ENCODE data around the gene PADI1. TPM values are rescaled to one million over a fixed set of nuclear protein-coding genes. Genes with fewer than 3 reads are reported as not detected.

PADI1 gene
- total RNA-seq, 1 donor from 2014 or later = not detected

GRCh38 chr1:17196496-17197185, 8.3 kb upstream of the PADI1 start:
- Histone ChIP-seq H3K36me3 (ENCODE audit: control insufficient read depth in 3 of 3, insufficient read depth in 3 of 3, low read length in 3 of 3) (no peaks in the 10 kb centered on the region), H3K9ac (ENCODE audit: low read depth in 1 of 3, low read length in 3 of 3) (no peak overlapping the region), H3K4me3 (ENCODE audit: low read length in 3 of 3) (no peak overlapping the region), H3K27ac (ENCODE audit: low read depth, low read length) (no peak overlapping the region), H3K4me1 (ENCODE audit: control insufficient read depth in 3 of 3, insufficient read depth in 3 of 3, low read length in 3 of 3) (no peaks in the 10 kb centered on the region), H3K27me3 (ENCODE audit: control insufficient read depth in 3 of 3, insufficient read depth in 3 of 3, low read length in 3 of 3) (peaks cover 0 to 34% (median 27%) of the 10 kb centered on the region in 3 donors), H3K9me3 (ENCODE audit: control insufficient read depth in 3 of 3, low read length in 3 of 3) (no peaks in the 10 kb centered on the region)

- Histone ChIP-seq H3K4me3 (ENCODE audit: low read length in 3 of 3) (no peak overlapping the region), H3K9ac (ENCODE audit: low read depth in 1 of 3, low read length in 3 of 3) (no peak overlapping the region), H3K4me1 (ENCODE audit: control insufficient read depth in 3 of 3, insufficient read depth in 3 of 3, low read length in 3 of 3) (no peaks in the 10 kb centered on the region), H3K36me3 (ENCODE audit: control insufficient read depth in 3 of 3, insufficient read depth in 3 of 3, low read length in 3 of 3) (no peaks in the 10 kb centered on the region), H3K27ac (ENCODE audit: low read depth, low read length) (no peak overlapping the region), H3K9me3 (ENCODE audit: control insufficient read depth in 3 of 3, low read length in 3 of 3) (no peaks in the 10 kb centered on the region), H3K27me3 (ENCODE audit: control insufficient read depth in 3 of 3, insufficient read depth in 3 of 3, low read length in 3 of 3) (peaks cover 0 to 32% (median 27%) of the 10 kb centered on the region in 3 donors)
Observed at GRCh38 chr1:17197696-17198095, 7.2 kb upstream of the PADI1 start.

GRCh38 chr1:17198476-17199258, 6.3 kb upstream of the PADI1 start:
- Histone ChIP-seq H3K36me3 (ENCODE audit: control insufficient read depth in 3 of 3, insufficient read depth in 3 of 3, low read length in 3 of 3) (no peaks in the 10 kb centered on the region), H3K4me1 (ENCODE audit: control insufficient read depth in 3 of 3, insufficient read depth in 3 of 3, low read length in 3 of 3) (no peaks in the 10 kb centered on the region), H3K9me3 (ENCODE audit: control insufficient read depth in 3 of 3, low read length in 3 of 3) (no peaks in the 10 kb centered on the region), H3K27ac (ENCODE audit: low read depth, low read length) (no peak overlapping the region), H3K27me3 (ENCODE audit: control insufficient read depth in 3 of 3, insufficient read depth in 3 of 3, low read length in 3 of 3) (peaks cover under 1 to 31% (median 29%) of the 10 kb centered on the region in 3 donors), H3K9ac (ENCODE audit: low read depth in 1 of 3, low read length in 3 of 3) (no peak overlapping the region), H3K4me3 (ENCODE audit: low read length in 3 of 3) (no peak overlapping the region)

GRCh38 chr1:17199267-17200044, 5.5 kb upstream of the PADI1 start:
- H3K9me3 ChIP-seq (ENCODE audit: control insufficient read depth in 3 of 3, low read length in 3 of 3) = no peaks in the 10 kb centered on the region
- peaks cover 4 to 33% (median 30%) of the 10 kb centered on the region in 3 donors for H3K27me3 ChIP-seq (ENCODE audit: control insufficient read depth in 3 of 3, insufficient read depth in 3 of 3, low read length in 3 of 3)
- no peaks in the 10 kb centered on the region for H3K4me1 ChIP-seq (ENCODE audit: control insufficient read depth in 3 of 3, insufficient read depth in 3 of 3, low read length in 3 of 3)
- no peak overlapping the region for H3K4me3 ChIP-seq (ENCODE audit: low read length in 3 of 3)
- no peak overlapping the region for H3K27ac ChIP-seq (ENCODE audit: low read depth, low read length)
- no peak overlapping the region for H3K9ac ChIP-seq (ENCODE audit: low read depth in 1 of 3, low read length in 3 of 3)
- no peaks in the 10 kb centered on the region for H3K36me3 ChIP-seq (ENCODE audit: control insufficient read depth in 3 of 3, insufficient read depth in 3 of 3, low read length in 3 of 3)

GRCh38 chr1:17200246-17200645, 4.7 kb upstream of the PADI1 start:
- H3K4me3 ChIP-seq (ENCODE audit: low read length in 3 of 3) = no peak overlapping the region
- H3K9me3 ChIP-seq (ENCODE audit: control insufficient read depth in 3 of 3, low read length in 3 of 3) = no peaks in the 10 kb centered on the region
- peaks cover 7 to 34% (median 34%) of the 10 kb centered on the region in 3 donors for H3K27me3 ChIP-seq (ENCODE audit: control insufficient read depth in 3 of 3, insufficient read depth in 3 of 3, low read length in 3 of 3)
- H3K9ac ChIP-seq (ENCODE audit: low read depth in 1 of 3, low read length in 3 of 3) = no peak overlapping the region
- H3K36me3 ChIP-seq (ENCODE audit: control insufficient read depth in 3 of 3, insufficient read depth in 3 of 3, low read length in 3 of 3) = no peaks in the 10 kb centered on the region
- no peaks in the 10 kb centered on the region for H3K4me1 ChIP-seq (ENCODE audit: control insufficient read depth in 3 of 3, insufficient read depth in 3 of 3, low read length in 3 of 3)
- H3K27ac ChIP-seq (ENCODE audit: low read depth, low read length) = no peak overlapping the region

GRCh38 chr1:17200756-17201155, 4.2 kb upstream of the PADI1 start:
- Histone ChIP-seq H3K27ac (ENCODE audit: low read depth, low read length) (no peak overlapping the region), H3K9ac (ENCODE audit: low read depth in 1 of 3, low read length in 3 of 3) (no peak overlapping the region), H3K9me3 (ENCODE audit: control insufficient read depth in 3 of 3, low read length in 3 of 3) (no peaks in the 10 kb centered on the region), H3K4me1 (ENCODE audit: control insufficient read depth in 3 of 3, insufficient read depth in 3 of 3, low read length in 3 of 3) (no peaks in the 10 kb centered on the region), H3K27me3 (ENCODE audit: control insufficient read depth in 3 of 3, insufficient read depth in 3 of 3, low read length in 3 of 3) (peaks cover 10 to 37% (median 35%) of the 10 kb centered on the region in 3 donors), H3K4me3 (ENCODE audit: low read length in 3 of 3) (no peak overlapping the region), H3K36me3 (ENCODE audit: control insufficient read depth in 3 of 3, insufficient read depth in 3 of 3, low read length in 3 of 3) (no peaks in the 10 kb centered on the region)

- Histone ChIP-seq H3K27me3 (ENCODE audit: control insufficient read depth in 3 of 3, insufficient read depth in 3 of 3, low read length in 3 of 3) (peaks cover 10 to 42% (median 33%) of the 10 kb centered on the region in 3 donors), H3K4me1 (ENCODE audit: control insufficient read depth in 3 of 3, insufficient read depth in 3 of 3, low read length in 3 of 3) (no peaks in the 10 kb centered on the region), H3K4me3 (ENCODE audit: low read length in 3 of 3) (no peak overlapping the region), H3K9ac (ENCODE audit: low read depth in 1 of 3, low read length in 3 of 3) (no peak overlapping the region), H3K36me3 (ENCODE audit: control insufficient read depth in 3 of 3, insufficient read depth in 3 of 3, low read length in 3 of 3) (no peaks in the 10 kb centered on the region), H3K9me3 (ENCODE audit: control insufficient read depth in 3 of 3, low read length in 3 of 3) (no peaks in the 10 kb centered on the region), H3K27ac (ENCODE audit: low read depth, low read length) (no peak overlapping the region)
Observed at GRCh38 chr1:17201201-17202021, 3.5 kb upstream of the PADI1 start.

- Histone ChIP-seq H3K27ac (ENCODE audit: low read depth, low read length) (no peak overlapping the region), H3K9ac (ENCODE audit: low read depth in 1 of 3, low read length in 3 of 3) (no peak overlapping the region), H3K27me3 (ENCODE audit: control insufficient read depth in 3 of 3, insufficient read depth in 3 of 3, low read length in 3 of 3) (peaks cover 10 to 28% (median 23%) of the 10 kb centered on the region in 3 donors), H3K4me1 (ENCODE audit: control insufficient read depth in 3 of 3, insufficient read depth in 3 of 3, low read length in 3 of 3) (peaks cover 0 to 8% (median 0%) of the 10 kb centered on the region in 3 donors), H3K9me3 (ENCODE audit: control insufficient read depth in 3 of 3, low read length in 3 of 3) (no peaks in the 10 kb centered on the region), H3K36me3 (ENCODE audit: control insufficient read depth in 3 of 3, insufficient read depth in 3 of 3, low read length in 3 of 3) (no peaks in the 10 kb centered on the region), H3K4me3 (ENCODE audit: low read length in 3 of 3) (no peak overlapping the region)
Observed at GRCh38 chr1:17205652-17206051, 724 bp downstream of the PADI1 start.

- Histone ChIP-seq H3K27me3 (ENCODE audit: control insufficient read depth in 3 of 3, insufficient read depth in 3 of 3, low read length in 3 of 3) (peaks cover 10 to 28% (median 23%) of the 10 kb centered on the region in 3 donors), H3K27ac (ENCODE audit: low read depth, low read length) (no peak overlapping the region), H3K4me3 (ENCODE audit: low read length in 3 of 3) (no peak overlapping the region)
Observed at GRCh38 chr1:17206196-17206595, 1.3 kb downstream of the PADI1 start.

More at GRCh38 chr1:17206196-17206595, 1.3 kb downstream of the PADI1 start:
- H3K9me3 ChIP-seq (ENCODE audit: control insufficient read depth in 3 of 3, low read length in 3 of 3) = no peaks in the 10 kb centered on the region
- H3K36me3 ChIP-seq (ENCODE audit: control insufficient read depth in 3 of 3, insufficient read depth in 3 of 3, low read length in 3 of 3) = no peaks in the 10 kb centered on the region
- H3K4me1 ChIP-seq (ENCODE audit: control insufficient read depth in 3 of 3, insufficient read depth in 3 of 3, low read length in 3 of 3) = peaks cover 0 to 8% (median 0%) of the 10 kb centered on the region in 3 donors
- no peak overlapping the region for H3K9ac ChIP-seq (ENCODE audit: low read depth in 1 of 3, low read length in 3 of 3)
